IPS-NIHi11 (cell line): Measurements from ENCODE around the gene JAG2.

Experiments used
- DNase-seq: peaks from one replicate; pipeline ENCODE4 v3.0.0; 2012; ENCODE audit warnings: mixed read lengths, low spot score

The JAG2 gene

DNA sequence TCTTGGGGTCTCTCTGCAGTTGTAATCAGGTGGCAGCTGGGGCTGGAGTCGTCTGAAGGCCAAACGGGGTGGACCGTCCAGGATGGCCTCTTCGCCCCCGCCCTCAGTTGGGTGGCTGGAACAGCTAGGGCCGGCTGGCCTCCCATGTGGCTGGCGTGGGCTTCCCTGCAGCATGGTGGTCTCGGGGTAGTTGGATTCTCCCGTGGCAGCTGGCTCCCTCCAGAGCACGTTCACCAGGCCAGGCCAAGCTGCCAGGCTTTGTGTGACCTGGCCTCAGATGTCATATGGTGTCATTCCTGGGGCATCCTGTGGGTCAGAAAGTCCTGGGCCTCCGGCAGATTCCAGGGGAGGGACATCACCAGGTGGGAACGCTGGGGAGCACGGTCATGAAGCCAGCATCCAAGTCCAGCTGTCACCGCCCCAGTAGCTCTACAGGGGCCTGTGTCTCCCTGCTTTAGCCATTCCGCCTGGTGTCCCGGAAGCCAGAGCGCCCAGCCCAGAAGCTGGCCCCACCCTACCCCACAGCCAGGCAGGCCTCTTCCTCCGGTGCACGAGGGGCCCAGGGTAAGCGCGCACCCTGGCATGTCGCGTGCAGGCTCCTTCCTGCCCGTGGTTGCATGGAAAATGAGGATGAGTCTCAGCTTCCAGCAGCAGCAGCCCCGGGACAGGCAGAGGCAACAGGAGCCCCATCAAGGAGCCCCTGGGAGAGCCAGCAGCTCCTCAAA lies 13.9 kb upstream of the JAG2 start:
- no peak for DNase-seq

DNA sequence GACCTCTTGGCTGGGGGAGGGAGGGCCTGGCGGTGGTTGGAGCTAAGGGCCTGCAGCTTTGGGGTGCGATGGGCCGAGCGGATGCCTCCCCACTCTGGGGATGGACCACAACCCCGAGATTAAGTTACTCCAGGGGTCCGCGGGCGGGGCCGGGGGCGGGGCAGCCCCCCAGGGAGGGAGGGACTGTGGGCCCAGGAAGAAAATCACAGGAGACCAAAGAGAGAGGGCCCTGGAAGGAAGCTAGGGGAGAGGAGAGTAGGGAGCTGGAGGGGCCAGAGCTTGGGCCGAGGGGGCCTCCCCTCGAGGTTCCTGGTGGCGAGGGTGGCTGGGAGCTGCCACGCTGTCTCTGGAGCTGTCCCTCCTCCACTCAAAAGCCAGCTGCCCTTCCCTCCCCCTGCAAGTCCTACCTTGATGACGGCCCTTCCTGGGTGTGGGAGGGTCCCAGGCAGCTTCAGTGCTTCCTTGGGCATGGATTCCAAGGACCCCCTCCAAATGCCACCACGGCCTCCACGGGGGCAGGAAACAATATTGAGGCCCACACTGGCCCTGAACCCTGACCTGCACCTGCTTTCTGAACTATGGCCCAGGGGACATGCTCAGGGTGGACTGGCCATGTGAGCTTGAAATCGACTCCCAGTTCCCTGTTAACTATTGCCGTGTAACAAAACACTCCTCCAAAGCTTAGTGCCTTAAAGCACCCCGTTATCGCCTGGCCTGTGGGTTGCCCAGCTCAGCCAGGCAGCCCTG lies 13.1 kb upstream of the JAG2 start:
- no peak for DNase-seq

DNA sequence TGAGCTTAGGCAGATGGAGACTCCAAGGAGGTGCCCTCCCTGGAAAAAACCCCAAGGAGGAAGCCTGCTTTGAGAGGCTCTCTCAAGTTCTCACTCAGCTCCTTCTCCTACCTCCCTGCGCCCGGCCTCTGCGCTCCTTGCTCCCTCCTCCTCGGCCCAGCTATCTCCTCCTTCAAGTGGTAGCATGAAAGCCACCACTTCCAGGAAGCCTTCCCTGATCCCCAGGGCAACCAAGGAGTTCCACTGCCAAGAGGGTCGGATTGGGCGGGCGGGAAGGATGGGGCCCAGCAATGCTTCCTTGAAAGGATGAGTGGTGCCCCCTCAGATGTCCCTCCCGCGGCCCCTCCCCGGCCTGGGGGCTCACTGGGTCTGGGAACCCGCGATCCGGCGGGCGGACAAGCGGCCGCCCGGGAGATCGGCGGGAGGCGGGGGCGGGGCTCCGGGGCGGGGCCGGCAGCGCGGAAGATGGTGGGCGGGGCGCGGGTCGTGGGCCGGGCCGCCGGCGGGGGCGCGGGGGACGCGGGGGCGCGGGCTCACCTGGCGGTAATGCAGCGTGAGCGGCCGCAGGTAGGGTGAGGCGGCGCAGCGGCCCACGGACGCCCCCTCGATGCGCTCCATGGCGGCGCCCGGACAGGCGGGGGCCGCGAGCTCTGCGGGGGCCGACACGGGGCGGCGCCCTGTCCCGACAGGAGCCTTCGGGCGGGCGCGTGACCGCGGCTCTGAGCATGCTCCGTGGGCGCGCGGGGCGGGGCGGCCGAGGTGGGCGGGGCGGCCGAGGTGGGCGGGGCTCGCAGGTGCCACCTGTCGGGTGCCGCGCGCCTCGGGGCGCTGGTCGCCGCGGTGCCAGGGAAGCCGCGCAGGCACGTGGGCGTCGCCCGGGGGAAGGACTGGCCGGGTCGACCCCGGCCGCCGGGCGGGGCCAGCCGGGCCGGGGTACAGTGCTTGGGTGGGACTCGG lies 12.3 kb upstream of the JAG2 start, which contains the start of gene NUDT14:
Gene NUDT14, minus strand, starts transcription at position 721 of the 957 bp plus-strand sequence. Its CDS starts 103 bp downstream, at position 618.
- DNase-seq, result peak; percentile 99

DNA sequence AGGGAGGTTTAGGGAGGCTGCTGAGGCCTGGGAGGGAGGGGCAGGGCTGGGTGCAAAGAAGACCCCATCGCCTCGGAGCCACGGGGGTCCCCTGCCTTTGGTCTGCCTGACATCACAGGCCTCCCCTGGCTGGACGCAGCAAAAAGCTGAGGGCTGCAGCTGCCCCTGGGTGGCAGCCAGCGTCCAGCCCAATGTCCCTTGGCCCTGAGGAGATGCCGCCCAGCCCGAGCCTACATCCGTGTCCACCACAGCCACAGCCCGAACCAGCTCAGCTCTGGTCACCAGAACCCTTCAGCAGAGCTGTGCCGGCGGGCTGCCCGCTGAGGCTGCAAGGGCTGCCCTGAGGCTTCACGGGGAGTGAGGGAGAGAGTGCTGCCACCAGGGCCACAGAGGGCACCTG lies 10.6 kb upstream of the JAG2 start:
- DNase-seq, result no peak

DNA sequence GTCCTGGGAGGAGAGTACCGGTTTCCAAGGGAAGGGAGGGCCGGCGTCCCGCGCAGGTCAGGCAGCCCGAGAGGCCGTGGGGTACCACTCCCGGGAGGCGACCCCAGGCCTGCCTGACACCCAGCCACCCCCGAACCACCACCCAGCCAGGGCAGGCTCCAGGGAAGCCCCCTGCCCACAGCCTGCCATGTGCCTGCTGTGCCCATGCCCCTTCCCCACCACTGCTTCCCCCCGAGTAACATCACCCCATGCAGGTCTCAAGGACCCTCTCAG lies 10.2 kb upstream of the JAG2 start:
- DNase-seq, result no peak

DNA sequence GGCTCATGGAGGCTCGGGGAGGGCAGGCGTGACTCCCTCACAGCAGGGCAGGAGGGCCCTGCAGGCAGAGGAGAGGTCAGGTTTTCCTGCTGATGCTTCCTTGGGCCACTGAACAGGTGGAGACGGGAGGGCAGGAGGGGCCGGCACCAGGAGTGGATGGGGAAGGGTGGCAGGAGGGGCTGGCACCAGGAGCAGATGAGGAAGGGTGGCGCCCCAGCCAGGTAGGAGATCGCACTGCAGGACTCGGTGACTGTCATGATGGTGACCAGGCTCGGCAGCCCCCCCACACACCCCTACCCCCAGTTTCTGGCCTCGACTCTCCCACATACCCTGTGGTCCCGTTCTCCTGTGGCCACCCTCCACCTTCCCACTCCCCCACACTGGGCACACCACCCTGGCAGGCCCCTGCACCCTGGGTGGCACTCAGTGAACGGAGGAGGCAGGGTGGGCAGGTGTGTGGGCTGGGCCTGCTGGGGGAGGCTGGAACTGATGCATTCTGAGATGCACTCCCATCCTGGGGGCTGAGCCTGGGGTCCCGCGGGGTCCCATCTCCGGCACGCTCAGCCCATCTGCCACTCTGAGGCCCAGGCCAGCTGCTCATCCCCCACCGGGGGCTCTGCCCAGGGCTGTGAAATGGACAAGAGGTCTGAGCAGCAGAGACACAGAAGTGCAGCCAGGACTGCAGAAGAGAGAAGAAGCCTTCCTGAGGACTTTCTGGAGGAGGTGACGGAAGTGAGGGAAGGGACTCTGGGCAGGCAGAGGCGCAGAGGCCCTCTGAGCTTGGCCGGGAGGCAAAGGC lies 9.7 kb upstream of the JAG2 start:
- no peak for DNase-seq

DNA sequence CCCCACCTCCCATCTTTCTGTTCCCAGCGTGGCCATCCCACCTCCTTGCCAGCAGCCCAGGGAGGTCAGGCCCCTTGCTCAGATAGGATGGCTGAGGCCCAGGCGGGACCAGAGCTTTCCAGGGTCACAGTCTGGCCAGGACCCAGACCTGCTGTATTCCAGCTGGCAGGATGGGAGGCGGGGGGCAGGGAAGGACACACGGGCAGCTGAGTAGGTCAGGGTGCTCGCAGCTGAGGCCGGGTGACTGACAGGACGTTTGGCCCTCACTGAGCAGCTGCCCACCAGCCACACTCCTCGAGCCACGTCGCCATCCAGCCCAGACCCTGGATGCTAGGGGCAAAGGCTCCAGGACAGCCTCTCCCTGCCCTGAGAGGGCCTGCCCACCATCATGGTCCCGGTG lies 8.5 kb upstream of the JAG2 start:
- DNase-seq, result no peak

DNA sequence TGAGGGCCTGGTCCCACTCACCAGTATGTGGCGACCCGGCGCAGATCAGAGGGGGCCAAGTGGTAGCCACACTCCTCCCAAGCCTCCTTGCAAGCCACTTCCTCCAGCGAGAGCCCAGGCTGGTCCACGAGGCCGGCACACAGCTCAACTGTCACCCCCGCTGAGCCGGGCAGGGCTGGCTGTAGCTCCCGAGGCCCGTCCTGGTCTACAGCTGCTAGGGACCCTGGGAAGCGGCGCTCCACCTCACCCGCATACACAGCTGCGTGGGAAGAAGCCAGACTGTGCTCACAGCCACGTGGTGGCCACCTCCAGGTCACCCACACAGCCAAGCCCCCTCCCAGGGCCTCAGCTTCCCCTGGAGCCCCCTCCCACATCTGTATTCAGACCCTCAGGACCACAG lies 7.9 kb upstream of the JAG2 start:
- DNase-seq, result no peak

DNA sequence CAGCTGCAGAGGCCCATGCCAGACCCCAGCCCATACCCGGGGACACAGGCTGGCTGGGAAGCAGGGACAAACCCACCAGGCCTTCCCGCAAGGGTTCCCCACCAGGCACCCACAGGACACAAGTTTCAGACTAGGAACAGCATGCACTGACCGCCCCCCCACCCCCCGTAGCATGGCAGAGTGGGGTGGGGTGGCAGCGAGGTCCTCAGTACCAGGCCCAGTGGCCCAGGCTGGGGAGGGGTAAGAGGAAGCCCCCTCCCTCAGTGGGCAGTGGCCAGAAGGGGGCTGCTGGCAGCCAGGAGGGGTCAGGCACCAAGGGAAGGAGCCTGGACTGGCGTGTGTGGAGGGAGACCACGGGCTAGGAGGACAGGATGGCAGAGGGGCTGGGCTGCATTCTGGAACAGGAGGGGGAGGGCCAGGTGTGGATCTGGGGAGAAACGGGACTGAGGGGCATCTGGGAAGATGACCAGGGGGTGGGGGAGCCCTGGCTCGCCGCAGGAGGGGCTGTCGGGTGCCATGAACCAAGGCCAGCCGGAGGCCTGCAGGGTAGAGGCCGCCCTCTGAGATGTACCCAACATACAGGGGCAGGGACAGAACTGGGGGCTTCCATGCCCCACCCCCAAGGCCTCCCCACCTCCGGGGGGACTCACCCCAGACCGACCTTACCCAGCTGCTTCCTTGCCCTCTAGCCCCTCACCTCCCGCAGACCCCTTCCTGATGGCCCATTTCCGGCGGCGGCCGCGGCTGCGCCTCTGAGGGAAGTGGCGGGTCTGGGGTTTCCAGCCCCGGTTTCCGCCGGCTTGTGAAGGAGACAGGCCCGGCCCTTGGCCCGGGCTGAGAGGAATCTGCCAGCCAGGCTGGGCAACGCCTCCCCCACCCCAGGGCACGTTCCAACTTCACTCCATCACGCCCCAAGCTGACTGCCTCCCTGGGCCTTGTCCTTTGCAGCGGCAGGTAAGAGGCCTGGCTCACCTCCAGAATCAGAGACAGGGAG lies 5.6 kb upstream of the JAG2 start:
- no peak for DNase-seq

DNA sequence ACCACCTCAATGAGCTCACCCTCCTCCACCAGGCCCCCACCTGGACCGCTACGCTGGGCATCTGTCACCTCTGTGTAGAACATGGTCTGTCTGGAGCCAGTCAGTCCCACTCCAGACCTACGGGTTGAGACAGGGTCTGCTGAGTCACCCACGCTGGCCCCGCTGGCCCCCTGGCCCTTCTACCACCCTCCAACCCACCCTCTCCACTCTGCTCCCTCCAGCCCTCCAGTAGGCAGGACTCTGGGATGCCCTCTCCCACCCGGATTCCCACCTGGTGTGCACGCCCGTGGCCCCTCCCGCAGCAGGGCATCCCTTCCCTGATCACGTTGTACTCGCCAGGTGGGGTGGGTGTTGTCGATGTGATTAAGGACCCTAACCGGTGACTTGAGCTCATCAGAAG lies 4.6 kb upstream of the JAG2 start:
- no peak for DNase-seq

DNA sequence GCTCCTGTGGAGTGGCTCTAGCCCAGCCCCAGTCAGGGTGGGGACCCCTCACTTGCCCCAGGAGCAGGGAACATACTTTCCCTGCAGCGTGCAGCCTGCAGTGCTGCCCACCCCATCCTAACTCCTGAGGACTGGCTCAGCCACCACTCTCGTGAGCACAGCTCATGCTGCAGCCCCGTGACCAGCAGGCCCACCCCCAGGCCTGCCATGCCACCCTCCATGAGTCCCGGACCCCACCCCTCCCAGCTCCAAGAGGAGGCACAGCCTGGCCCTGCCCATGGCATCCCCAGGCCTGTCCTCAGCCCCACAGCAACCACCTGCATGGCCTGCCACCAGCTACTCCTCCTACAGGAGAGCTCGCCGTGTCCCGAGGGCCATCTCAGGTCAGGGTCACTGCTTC lies 3.9 kb upstream of the JAG2 start:
- DNase-seq, result no peak

DNA sequence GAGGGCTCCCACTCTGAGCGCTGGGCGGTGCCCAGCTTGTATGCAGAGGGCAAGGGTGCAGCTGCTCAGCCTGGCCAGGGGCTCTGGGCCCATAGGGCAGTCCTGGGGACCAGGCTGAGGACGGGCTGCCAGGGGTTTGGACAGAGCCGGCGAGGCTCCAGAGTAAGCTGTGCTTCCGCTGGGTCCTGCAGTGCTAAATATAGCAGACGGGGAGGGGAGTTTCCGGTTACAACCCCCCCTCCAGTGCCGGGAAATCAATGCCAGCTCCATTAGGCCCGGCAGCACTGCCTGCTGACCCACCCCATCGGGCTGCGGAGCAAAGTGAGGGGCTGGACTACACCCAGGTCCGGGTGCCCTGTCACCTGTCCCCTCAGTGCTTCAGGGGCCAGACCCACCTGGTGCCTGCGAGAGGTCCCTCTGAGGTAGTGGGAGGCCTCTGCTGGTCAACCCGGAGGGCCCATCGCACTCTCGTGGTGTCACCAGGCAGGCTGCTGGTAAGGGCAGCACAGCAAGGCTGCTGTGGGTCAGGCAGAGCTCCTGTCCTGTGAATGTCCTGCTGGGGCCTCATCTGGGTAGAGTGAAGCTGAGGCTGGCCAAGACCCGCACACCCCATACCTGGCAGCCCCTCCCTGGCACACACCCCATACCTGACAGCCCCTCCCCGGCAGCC lies 2.6 kb upstream of the JAG2 start:
- DNase-seq, result no peak

DNA sequence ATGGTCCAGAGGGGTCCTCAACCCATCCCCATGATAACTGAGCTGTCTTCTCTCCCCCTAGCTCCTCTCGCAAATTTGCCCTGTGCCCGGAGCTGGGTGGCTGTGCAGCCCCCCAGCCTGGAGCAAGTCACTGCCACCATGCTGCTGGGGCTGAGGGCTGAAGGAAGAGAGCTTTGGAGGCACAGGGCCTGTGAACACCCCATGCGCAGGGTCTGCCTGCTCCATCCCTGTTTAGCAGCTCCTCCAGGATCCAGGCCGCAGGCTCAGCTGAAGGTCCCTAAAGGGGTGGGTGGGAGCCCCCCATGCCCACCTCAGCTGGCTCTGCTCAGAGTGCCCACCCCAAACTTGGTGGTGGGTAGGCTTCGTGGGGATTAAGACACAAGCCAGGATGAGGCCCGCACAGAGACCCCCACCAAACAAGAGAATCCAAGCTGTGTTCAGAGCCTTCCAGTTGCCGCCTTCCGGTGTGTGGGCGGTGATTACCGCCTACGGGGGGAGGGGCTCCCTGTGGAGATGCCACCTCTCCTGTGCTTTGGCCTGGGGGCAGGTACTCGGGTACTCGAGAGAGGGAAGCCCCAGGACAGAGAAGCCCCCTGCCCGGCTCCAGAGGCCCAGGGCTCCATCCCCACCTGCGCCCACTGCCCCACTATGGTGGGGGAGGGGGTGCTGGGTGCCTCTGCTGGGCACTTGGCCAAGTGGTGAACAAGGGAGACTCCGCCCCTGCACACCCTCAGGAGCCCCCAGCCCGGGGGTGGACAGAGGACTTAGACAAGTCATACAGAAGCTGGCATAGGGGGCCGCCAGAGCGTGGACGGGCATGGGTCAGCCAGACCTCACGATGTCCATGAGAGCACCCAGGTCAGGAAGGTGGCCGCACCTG lies 1.4 kb upstream of the JAG2 start:
- no peak for DNase-seq

DNA sequence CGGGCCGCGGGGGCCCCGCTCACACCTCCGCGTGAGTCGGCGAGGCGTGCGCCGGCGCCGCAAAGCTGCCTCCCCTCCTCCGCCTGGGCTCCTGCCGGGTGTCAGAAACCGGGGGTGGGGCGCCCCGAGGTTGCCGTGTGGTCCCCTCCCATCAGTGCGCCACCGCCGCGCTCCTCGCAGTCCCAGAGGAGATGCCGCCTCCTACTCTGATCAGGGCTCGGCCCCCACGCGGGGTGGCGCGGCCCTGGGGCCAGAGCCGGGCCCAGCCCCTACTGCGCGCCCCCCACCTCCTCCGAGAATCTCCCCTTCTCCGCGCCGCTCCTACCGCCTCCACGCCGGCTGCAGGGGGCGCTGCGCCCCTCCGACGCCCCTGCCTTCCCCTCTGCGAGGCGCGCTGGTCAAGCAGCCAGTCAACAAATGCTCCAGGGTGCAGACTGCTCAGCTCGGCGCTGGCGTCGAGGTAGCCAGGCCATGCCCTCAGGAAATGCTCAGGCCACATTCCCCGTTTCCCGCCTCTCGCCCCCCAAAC lies 467 bp upstream of the JAG2 start:
- DNase-seq, result peak; percentile 85

DNA sequence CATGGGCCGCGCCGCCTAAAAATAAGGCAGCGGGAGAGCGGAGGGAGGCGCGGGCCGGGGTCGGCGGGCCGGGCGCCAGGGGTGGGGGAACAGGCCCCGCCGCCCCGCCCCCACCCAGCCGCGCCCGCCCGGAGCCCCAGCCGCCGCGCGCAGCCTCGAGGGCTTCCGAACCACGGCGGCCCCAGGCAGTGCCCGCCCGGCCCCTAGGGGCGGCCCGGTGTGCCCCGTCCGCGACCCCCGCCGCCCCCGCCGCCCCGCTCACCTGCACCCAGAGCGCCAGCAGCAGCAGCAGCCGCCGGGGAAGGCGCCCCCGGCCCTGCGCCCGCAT lies 519 bp downstream of the JAG2 start:
- DNase-seq, result no peak

DNA sequence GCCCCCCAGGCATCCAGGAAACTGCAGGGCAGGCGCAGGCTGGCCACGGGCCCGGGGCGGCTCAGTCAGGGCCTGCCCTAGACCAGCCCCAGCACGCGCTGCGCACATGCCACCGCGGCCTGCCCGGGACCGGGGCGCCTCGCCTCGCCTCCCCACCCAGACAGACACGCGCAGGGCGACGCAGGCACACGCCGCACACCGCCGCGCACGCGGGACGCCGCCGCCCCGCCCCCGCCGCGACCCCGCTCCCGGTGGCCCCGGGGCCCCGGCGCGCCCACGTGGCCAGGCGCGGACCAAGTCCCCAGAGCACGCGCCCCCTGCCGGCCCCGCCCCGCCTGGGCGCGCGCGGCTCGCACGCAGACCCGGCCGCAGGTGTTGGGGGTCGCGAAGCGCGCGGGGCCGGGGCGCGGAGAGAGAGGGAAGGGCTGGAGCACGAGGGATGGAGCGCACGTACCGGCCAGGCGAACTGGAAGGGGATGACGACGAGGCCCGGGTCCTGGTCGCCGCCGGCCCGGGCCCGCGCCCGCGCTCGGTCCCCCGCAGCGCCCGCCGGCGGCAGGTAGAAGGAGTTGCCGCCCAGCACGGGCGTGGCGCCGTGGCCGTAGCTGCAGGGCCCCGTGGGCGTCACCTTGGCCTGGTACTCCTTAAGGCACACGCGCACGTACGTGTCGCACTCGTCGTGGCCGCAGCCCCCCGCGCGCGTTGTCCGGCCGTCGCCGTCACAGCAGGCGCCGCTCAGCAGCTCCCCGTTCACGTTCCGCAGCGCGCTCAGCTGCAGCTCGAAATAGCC lies 1.1 kb downstream of the JAG2 start:
- DNase-seq, result peak; percentile 81

DNA sequence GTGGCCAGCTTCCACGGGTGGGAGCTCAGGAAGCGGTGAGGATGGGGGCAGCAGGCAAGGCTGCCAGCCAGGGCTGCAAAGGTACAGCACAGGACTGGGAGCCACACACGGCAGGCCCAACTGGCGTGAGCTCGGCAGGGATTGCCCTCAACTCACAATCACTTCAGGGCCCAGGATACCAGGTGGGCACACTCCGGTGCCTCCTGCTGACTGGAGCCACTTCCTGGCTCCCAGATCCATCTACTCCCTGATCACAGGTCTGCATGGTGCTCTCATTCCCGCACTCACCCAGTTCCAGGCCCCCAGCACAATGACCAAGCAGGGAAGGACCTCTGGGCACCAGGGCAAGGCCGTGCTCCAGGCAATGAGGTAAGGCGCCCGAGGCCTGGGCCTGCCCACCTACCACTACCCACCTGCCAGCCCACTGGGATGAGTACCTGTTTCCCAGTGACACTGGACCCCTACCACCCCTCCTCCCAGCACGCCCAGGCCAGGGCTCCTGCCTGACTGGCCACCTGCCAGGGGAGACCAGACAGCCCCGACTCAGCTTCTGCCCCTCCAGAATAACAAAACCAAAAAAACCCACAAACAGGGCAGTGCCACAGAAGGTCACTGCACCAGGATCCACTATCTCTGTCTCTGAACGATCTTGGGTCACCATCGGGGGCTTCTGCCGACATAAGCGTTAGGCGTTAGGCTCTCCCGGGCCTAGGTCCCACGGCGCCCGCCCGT lies 1.8 kb downstream of the JAG2 start:
- DNase-seq, result no peak
